HG03103 (cell line): ENCODE measurements around the gene FANCD2.
"Not testable (repeated sequence)": the region's sequence is repeated elsewhere in the genome, so short reads cannot be mapped to it uniquely, and the experiment has no call there.

Experiments
- ATAC-seq: cut with Tn5 transposase; IDR thresholded peaks from one replicate; pipeline ENCODE4 v1.9.1; 2021; ENCODE audit warnings: low read depth; ENCODE audit not compliant: unreplicated experiment

Gene FANCD2

GRCh38 chr3:10012106-10012505, 14.1 kb upstream of the FANCD2 start:
- no peak for ATAC-seq

GRCh38 chr3:10015461-10015904, 10.8 kb upstream of the FANCD2 start:
- ATAC-seq: no peak

- no peak for ATAC-seq
These were observed 8.5 kb upstream of the FANCD2 start for GRCh38 chr3:10017636-10018292.

- not testable (repeated sequence) for ATAC-seq
These were observed 7.4 kb upstream of the FANCD2 start for GRCh38 chr3:10018806-10019205.

- ATAC-seq: no peak
These were observed 6.9 kb upstream of the FANCD2 start for GRCh38 chr3:10019326-10019725.

- ATAC-seq: no peak
These were observed 4.1 kb upstream of the FANCD2 start for GRCh38 chr3:10021856-10022775.

- ATAC-seq: no peak
These were observed 2.5 kb upstream of the FANCD2 start for GRCh38 chr3:10023587-10024310.

- no peak for ATAC-seq
These were observed 793 bp upstream of the FANCD2 start for GRCh38 chr3:10025205-10026083.

GRCh38 chr3:10041034-10041433, 14.8 kb downstream of the FANCD2 start:
- ATAC-seq: no peak

- ATAC-seq: no peak
These were observed 21.6 kb downstream of the FANCD2 start for GRCh38 chr3:10047876-10048275.

GRCh38 chr3:10053054-10053453, 26.8 kb downstream of the FANCD2 start:
- ATAC-seq: not testable (repeated sequence)

GRCh38 chr3:10055097-10055496, 28.9 kb downstream of the FANCD2 start:
- ATAC-seq: no peak

- not testable (repeated sequence) for ATAC-seq
These were observed 43.8 kb downstream of the FANCD2 start for GRCh38 chr3:10070077-10070476.

- ATAC-seq: no peak
These were observed 48.4 kb downstream of the FANCD2 start for GRCh38 chr3:10074666-10075065.

GRCh38 chr3:10081871-10082270, 55.6 kb downstream of the FANCD2 start:
- no peak for ATAC-seq

GRCh38 chr3:10085738-10086137, 59.5 kb downstream of the FANCD2 start:
- ATAC-seq: no peak

- no peak for ATAC-seq
These were observed 62.0 kb downstream of the FANCD2 start for GRCh38 chr3:10088256-10088655.

GRCh38 chr3:10090179-10090578, 63.9 kb downstream of the FANCD2 start:
- ATAC-seq: no peak

GRCh38 chr3:10090774-10091173, 64.5 kb downstream of the FANCD2 start:
- not testable (repeated sequence) for ATAC-seq

- not testable (repeated sequence) for ATAC-seq
These were observed 65.2 kb downstream of the FANCD2 start for GRCh38 chr3:10091387-10091786.
